HEK293 (cell line): ENCODE data around the gene LRFN2.

ENCODE experiments used
- CTCF ChIA-PET: fragments of 350-600 bp; formaldehyde crosslinking; extraction: SDS; loops from one replicate; lab custom pipeline; 2021; ENCODE audit warnings: antibody characterized with exemption; lab: Yijun Ruan, JAX
- POLR2A ChIA-PET: fragments of 300-600 bp; formaldehyde crosslinking; extraction: SDS; loops from one replicate; lab custom pipeline; 2020; ENCODE audit warnings: antibody characterized with exemption, inconsistent platforms; lab: Yijun Ruan, JAX
- H3K27ac ChIP-seq: fragments of 200-500 bp; sonication (Bioruptor generic); 2 replicates; pipeline ENCODE4 v1.5.1; 2014; ENCODE audit warnings: low read depth, low read length, control low read depth, inconsistent platforms; ENCODE audit errors: extremely low read depth
- H3K36me3 ChIP-seq, 2 experiments: fragments of 200-500 bp in 1 of 2; sonication (Bioruptor generic) in 1 of 2; 1 replicate in 1 of 2; 2 replicates in 1 of 2; pipeline ENCODE4 v1.5.1; 2014 to 2017; ENCODE audit warnings: inconsistent platforms in 2 of 2, low read length in 2 of 2; ENCODE audit not compliant: control insufficient read depth in 2 of 2, insufficient read depth in 1 of 2
- H3K4me1 ChIP-seq: fragments of 200-500 bp; sonication (Bioruptor generic); 2 replicates; pipeline ENCODE4 v1.5.1; 2014; ENCODE audit warnings: mild to moderate bottlenecking, low read length, inconsistent platforms; ENCODE audit not compliant: control insufficient read depth, insufficient read depth
- H3K4me3 ChIP-seq: 2 replicates; pipeline ENCODE4 v1.5.1; 2011; ENCODE audit warnings: low read depth, mild to moderate bottlenecking, control low read depth, low read length, moderate library complexity
- H3K9me3 ChIP-seq: fragments of 200-500 bp; sonication (Bioruptor generic); 2 replicates; pipeline ENCODE4 v1.5.1; 2014; ENCODE audit warnings: low read depth, low read length, inconsistent platforms; ENCODE audit not compliant: control insufficient read depth, insufficient read depth
- KLF10 ChIP-seq: fragments of 450-650 bp; IDR thresholded peaks from 2 replicates; pipeline ENCODE4 v1.5.1; 2018; ENCODE audit warnings: missing biosample characterization, mild to moderate bottlenecking, missing genetic modification characterization
- OVOL3 ChIP-seq: fragments of 450-650 bp; formaldehyde crosslinking; IDR thresholded peaks from 2 replicates; pipeline ENCODE4 v1.5.1; 2016; ENCODE audit warnings: missing biosample characterization, missing genetic modification characterization
- SP3 ChIP-seq: fragments of 450-650 bp; formaldehyde crosslinking; IDR thresholded peaks from 2 replicates; pipeline ENCODE4 v1.5.1; 2016; ENCODE audit warnings: missing biosample characterization, missing genetic modification characterization
- TCF7L2 ChIP-seq: IDR thresholded peaks from 2 replicates; pipeline ENCODE4 v1.6.1; 2011; ENCODE audit warnings: low read depth, mild to moderate bottlenecking, inconsistent platforms, low read length, moderate library complexity, borderline replicate concordance
- ZFP3 ChIP-seq: fragments of 450-650 bp; formaldehyde crosslinking; IDR thresholded peaks from 2 replicates; pipeline ENCODE4 v1.5.1; 2016; ENCODE audit warnings: low read depth, missing biosample characterization, missing genetic modification characterization
- ZNF10 ChIP-seq: fragments of 450-650 bp; formaldehyde crosslinking; IDR thresholded peaks from 2 replicates; pipeline ENCODE4 v1.5.1; 2017; ENCODE audit warnings: missing biosample characterization, missing genetic modification characterization
- ZNF19 ChIP-seq: fragments of 450-650 bp; formaldehyde crosslinking; IDR thresholded peaks from 2 replicates; pipeline ENCODE4; 2016; ENCODE audit warnings: missing biosample characterization, missing genetic modification characterization, low read depth
- ZNF214 ChIP-seq: fragments of 450-650 bp; formaldehyde crosslinking; IDR thresholded peaks from 2 replicates; pipeline ENCODE4 v1.5.1; 2017; ENCODE audit warnings: missing biosample characterization, mild to moderate bottlenecking, missing genetic modification characterization, borderline replicate concordance
- ZNF23 ChIP-seq: fragments of 450-650 bp; formaldehyde crosslinking; IDR thresholded peaks from 2 replicates; pipeline ENCODE4 v1.5.1; 2016; ENCODE audit warnings: missing biosample characterization, missing genetic modification characterization, borderline replicate concordance
- ZNF274 ChIP-seq, 2 experiments: fragments of 200-500 bp in 1 of 2; fragments of 450-650 bp in 1 of 2; sonication (Bioruptor generic) in 1 of 2; formaldehyde crosslinking in 1 of 2; IDR thresholded peaks; 2 replicates each; pipeline versions ENCODE4 v1.5.1 to v1.6.1; 2014 to 2016; ENCODE audit warnings: borderline replicate concordance in 1 of 2, inconsistent platforms in 1 of 2, low read length in 1 of 2, missing biosample characterization in 1 of 2, missing genetic modification characterization in 1 of 2
- ZNF292 ChIP-seq: fragments of 450-650 bp; formaldehyde crosslinking; IDR thresholded peaks from 2 replicates; pipeline ENCODE4 v1.5.1; 2016; ENCODE audit warnings: low read depth, missing biosample characterization, missing genetic modification characterization, borderline replicate concordance
- ZNF416 ChIP-seq: fragments of 450-650 bp; formaldehyde crosslinking; IDR thresholded peaks from 2 replicates; pipeline ENCODE4 v1.5.1; 2016; ENCODE audit warnings: missing biosample characterization, missing genetic modification characterization
- ZNF48 ChIP-seq: fragments of 450-650 bp; formaldehyde crosslinking; IDR thresholded peaks from 2 replicates; pipeline ENCODE4 v1.5.1; 2016; ENCODE audit warnings: missing biosample characterization, missing genetic modification characterization
- ZNF501 ChIP-seq: fragments of 450-650 bp; formaldehyde crosslinking; IDR thresholded peaks from 2 replicates; pipeline ENCODE4 v1.5.1; 2016; ENCODE audit warnings: missing biosample characterization, missing genetic modification characterization
- ZNF555 ChIP-seq: fragments of 450-650 bp; formaldehyde crosslinking; conservative IDR thresholded peaks from 2 replicates; pipeline ENCODE4 v1.5.1; 2017; ENCODE audit warnings: missing biosample characterization, mild to moderate bottlenecking, missing genetic modification characterization, inconsistent platforms
- ZNF768 ChIP-seq: fragments of 450-650 bp; formaldehyde crosslinking; IDR thresholded peaks from 2 replicates; pipeline ENCODE4 v1.5.1; 2018; ENCODE audit warnings: missing biosample characterization, mild to moderate bottlenecking, missing genetic modification characterization
- TF ChIP-seq, protein P1 (sequence below): fragments of 450-650 bp; formaldehyde crosslinking; IDR thresholded peaks from 2 replicates; pipeline ENCODE4 v1.5.1; 2016; ENCODE audit warnings: missing biosample characterization, missing genetic modification characterization, low read depth
- TF ChIP-seq, protein P2 (sequence below): fragments of 450-650 bp; formaldehyde crosslinking; IDR thresholded peaks from 2 replicates; pipeline ENCODE4 v1.5.1; 2016; ENCODE audit warnings: missing biosample characterization, missing genetic modification characterization
- TF ChIP-seq, protein P3 (sequence below): fragments of 450-650 bp; formaldehyde crosslinking; IDR thresholded peaks from 2 replicates; pipeline ENCODE4 v1.5.1; 2016; ENCODE audit warnings: missing biosample characterization, missing genetic modification characterization

Gene LRFN2

DNA sequence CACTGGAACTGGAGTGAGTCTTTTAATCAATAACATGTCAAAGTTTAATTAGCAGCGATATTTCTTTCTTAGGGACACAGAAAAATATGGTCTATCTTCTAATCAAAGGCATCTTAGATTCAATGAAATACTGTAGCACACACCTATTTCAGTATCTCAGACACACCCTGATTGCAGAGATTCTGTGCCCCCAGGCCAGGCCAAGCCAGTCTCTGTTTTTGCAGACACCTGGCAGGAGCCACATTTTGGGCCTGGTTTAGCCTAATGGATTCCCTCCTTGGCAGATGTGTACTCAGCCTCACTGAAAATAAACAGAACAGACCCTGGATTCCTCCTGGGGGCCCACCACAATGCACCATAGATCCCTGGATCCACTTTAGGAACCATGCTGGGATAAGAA is 74.8 kb downstream of the LRFN2 start (continued):
- TF ChIP-seq, protein P1, sequence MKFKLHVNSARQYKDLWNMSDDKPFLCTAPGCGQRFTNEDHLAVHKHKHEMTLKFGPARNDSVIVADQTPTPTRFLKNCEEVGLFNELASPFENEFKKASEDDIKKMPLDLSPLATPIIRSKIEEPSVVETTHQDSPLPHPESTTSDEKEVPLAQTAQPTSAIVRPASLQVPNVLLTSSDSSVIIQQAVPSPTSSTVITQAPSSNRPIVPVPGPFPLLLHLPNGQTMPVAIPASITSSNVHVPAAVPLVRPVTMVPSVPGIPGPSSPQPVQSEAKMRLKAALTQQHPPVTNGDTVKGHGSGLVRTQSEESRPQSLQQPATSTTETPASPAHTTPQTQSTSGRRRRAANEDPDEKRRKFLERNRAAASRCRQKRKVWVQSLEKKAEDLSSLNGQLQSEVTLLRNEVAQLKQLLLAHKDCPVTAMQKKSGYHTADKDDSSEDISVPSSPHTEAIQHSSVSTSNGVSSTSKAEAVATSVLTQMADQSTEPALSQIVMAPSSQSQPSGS (tag by site-specific recombination), result no peak
- TF ChIP-seq ZNF416 (tag by site-specific recombination) (no peak), ZFP3 (tag by site-specific recombination) (no peak), ZNF214 (tag by site-specific recombination) (no peak)
- TF ChIP-seq, all 188 proteins: peak for 0

DNA sequence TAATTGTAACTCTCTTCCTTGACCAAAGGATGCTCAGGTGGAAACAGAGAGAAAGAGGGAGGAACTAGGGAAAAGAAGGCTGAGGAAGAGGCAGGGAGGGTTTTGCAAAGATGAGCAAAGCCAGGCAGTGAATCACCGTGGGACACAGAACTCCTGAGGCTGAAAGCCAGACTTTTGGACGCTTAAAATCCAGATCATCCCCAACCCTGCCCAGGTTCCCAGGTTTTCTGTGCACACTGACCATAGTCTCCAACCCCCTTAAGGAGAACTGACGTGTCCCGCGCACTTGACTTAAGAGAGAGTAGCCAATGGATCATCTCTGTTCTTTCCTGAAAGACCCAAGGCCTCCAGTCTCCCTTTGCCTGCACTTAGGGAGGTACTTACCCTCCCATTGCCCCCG is 75.3 kb downstream of the LRFN2 start:
- H3K4me1 ChIP-seq, result no peaks in the 10 kb centered on the region
- H3K27ac ChIP-seq, result no peak overlapping the region
- no peaks in the 10 kb centered on the region for H3K36me3 ChIP-seq
- TF ChIP-seq ZNF768 (tag by site-specific recombination), result no peak
- H3K4me3 ChIP-seq, result no peak overlapping the region
- no peaks in the 10 kb centered on the region for H3K9me3 ChIP-seq
- ChIA-PET CTCF (no interaction called here), POLR2A (no interaction called here)

DNA sequence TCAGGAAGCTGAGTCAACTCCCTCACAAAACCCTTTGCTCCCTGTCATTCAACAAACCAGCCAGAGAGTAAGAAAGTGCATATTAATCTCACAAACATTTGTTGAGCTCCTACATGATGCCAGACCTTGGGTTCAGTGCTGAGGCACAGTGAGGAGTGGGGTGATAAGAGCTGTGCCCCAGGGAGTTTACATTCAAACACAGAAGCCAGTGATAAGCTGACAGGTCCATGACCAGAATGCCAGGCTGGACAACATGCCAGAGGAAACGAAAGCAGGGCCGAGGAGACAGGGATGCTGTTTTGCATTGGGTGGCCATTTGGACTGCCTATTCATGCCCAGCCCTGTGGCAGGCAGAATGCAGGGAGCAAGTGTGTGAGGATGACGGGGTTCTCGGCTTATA is 76.7 kb downstream of the LRFN2 start:
- Histone ChIP-seq H3K4me1 (no peaks in the 10 kb centered on the region), H3K4me3 (no peak overlapping the region), H3K36me3 (no peaks in the 10 kb centered on the region), H3K9me3 (no peaks in the 10 kb centered on the region), H3K27ac (no peak overlapping the region)
- ChIA-PET CTCF (interaction anchor here (1.2 kb wide), 1 partner anchor 182 kb away, joined by 3 read pairs; no protein-coding TSS in a partner anchor), POLR2A (no interaction called here)
- TF ChIP-seq ZNF555 (tag by site-specific recombination), result no peak
- no peak for TF ChIP-seq ZNF10
- no peak for TF ChIP-seq ZNF48 (tag by site-specific recombination)

DNA sequence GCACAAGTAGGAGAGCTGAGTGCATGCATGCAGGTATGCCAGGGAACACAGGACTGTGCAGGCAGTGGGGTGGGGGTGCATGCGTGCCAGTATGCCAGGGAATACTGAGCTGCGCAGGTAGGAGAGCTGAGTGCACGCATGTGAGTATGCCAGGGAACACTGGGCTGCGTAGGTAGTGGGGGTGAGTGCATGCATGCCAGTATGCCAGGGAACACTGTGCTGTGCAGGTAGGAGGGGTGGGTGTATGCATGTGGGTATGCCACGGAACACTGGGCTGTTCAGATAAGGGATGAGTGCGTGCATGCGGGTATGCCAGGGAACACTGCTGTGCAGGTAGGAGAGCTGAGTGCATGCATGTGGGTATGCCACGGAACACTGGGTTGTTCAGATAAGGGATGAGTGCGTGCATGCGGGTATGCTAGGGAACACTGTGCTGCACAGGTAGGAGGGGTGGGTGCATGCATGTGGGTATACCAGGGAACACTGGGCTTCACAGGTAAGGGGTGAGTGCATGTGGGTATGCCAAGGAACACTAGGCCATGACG is 77.4 kb downstream of the LRFN2 start:
- TF ChIP-seq KLF10 (tag by site-specific recombination) (no peak), ZNF501 (tag by site-specific recombination) (no peak), ZNF19 (no peak), TCF7L2 (no peak), OVOL3 (tag by site-specific recombination) (no peak), ZNF274 (IDR thresholded peaks at IDR 0.05; ENCODE audit: low read length) (no peak), ZNF274 (tag by site-specific recombination; IDR thresholded peaks at IDR 0.05; ENCODE audit: borderline replicate concordance) (no peak), ZNF23 (tag by site-specific recombination) (no peak), ZNF48 (tag by site-specific recombination) (no peak), ZNF292 (tag by site-specific recombination) (no peak), SP3 (no peak)
- TF ChIP-seq, protein P2, sequence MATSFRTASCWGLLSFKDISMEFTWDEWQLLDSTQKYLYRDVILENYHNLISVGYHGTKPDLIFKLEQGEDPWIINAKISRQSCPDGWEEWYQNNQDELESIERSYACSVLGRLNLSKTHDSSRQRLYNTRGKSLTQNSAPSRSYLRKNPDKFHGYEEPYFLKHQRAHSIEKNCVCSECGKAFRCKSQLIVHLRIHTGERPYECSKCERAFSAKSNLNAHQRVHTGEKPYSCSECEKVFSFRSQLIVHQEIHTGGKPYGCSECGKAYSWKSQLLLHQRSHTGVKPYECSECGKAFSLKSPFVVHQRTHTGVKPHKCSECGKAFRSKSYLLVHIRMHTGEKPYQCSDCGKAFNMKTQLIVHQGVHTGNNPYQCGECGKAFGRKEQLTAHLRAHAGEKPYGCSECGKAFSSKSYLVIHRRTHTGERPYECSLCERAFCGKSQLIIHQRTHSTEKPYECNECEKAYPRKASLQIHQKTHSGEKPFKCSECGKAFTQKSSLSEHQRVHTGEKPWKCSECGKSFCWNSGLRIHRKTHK (tag by site-specific recombination), result no peak
- TF ChIP-seq, protein P3, sequence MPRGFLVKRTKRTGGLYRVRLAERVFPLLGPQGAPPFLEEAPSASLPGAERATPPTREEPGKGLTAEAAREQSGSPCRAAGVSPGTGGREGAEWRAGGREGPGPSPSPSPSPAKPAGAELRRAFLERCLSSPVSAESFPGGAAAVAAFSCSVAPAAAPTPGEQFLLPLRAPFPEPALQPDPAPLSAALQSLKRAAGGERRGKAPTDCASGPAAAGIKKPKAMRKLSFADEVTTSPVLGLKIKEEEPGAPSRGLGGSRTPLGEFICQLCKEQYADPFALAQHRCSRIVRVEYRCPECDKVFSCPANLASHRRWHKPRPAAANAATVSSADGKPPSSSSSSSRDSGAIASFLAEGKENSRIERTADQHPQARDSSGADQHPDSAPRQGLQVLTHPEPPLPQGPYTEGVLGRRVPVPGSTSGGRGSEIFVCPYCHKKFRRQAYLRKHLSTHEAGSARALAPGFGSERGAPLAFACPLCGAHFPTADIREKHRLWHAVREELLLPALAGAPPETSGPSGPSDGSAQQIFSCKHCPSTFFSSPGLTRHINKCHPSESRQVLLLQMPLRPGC, result no peak
- no peaks in the 10 kb centered on the region for H3K9me3 ChIP-seq
- H3K36me3 ChIP-seq, result no peaks in the 10 kb centered on the region
- H3K27ac ChIP-seq, result no peak overlapping the region
- CTCF ChIA-PET, result no interaction called here
- H3K4me1 ChIP-seq, result no peaks in the 10 kb centered on the region
- POLR2A ChIA-PET, result no interaction called here
- H3K4me3 ChIP-seq, result no peak overlapping the region
